HG02642 (cell line): ENCODE results near the gene SPTBN1.
"Not testable (repeated sequence)": the region's sequence is repeated elsewhere in the genome, so short reads cannot be mapped to it uniquely, and the experiment has no call there.

ENCODE experiments used
- ATAC-seq: cut with Tn5 transposase; IDR thresholded peaks from one replicate; pipeline ENCODE4 v1.9.1; 2021; ENCODE audit warnings: mild to moderate bottlenecking; ENCODE audit not compliant: unreplicated experiment, poor library complexity

The SPTBN1 gene

GRCh38 chr2:54497763-54498680 is 41.9 kb downstream of the SPTBN1 start:
- ATAC-seq: no peak

- ATAC-seq: no peak
These were observed 43.5 kb downstream of the SPTBN1 start for GRCh38 chr2:54499661-54500060.

GRCh38 chr2:54500404-54501205 is 44.5 kb downstream of the SPTBN1 start:
- ATAC-seq: no peak

GRCh38 chr2:54502731-54503130 is 46.6 kb downstream of the SPTBN1 start:
- ATAC-seq: no peak

- ATAC-seq: peak; percentile 56
These were observed 47.1 kb downstream of the SPTBN1 start for GRCh38 chr2:54503192-54503591.

- no peak for ATAC-seq
These were observed 47.7 kb downstream of the SPTBN1 start for GRCh38 chr2:54503828-54504227.

GRCh38 chr2:54504866-54505265 is 48.7 kb downstream of the SPTBN1 start:
- no peak for ATAC-seq

- no peak for ATAC-seq
These were observed 52.4 kb downstream of the SPTBN1 start for GRCh38 chr2:54508541-54508940.

- ATAC-seq: not testable (repeated sequence)
These were observed 52.9 kb downstream of the SPTBN1 start for GRCh38 chr2:54509043-54509442.

- ATAC-seq: no peak
These were observed 54.8 kb downstream of the SPTBN1 start for GRCh38 chr2:54510916-54511315.

- no peak for ATAC-seq
These were observed 56.1 kb downstream of the SPTBN1 start for GRCh38 chr2:54512183-54512582.

- ATAC-seq: no peak
These were observed 56.7 kb downstream of the SPTBN1 start for GRCh38 chr2:54512663-54513362.

- no peak for ATAC-seq
These were observed 57.2 kb downstream of the SPTBN1 start for GRCh38 chr2:54513363-54513715.

GRCh38 chr2:54514822-54515569 is 58.9 kb downstream of the SPTBN1 start:
- ATAC-seq: no peak

GRCh38 chr2:54516842-54517241 is 60.7 kb downstream of the SPTBN1 start:
- ATAC-seq: no peak

GRCh38 chr2:54518016-54518415 is 61.9 kb downstream of the SPTBN1 start:
- not testable (repeated sequence) for ATAC-seq

- no peak for ATAC-seq
These were observed 62.3 kb downstream of the SPTBN1 start for GRCh38 chr2:54518430-54518829.

- no peak for ATAC-seq
These were observed 63.8 kb downstream of the SPTBN1 start for GRCh38 chr2:54519841-54520459.

- ATAC-seq: no peak
These were observed 64.6 kb downstream of the SPTBN1 start for GRCh38 chr2:54520687-54521086.
